A673 (cell line): ENCODE data around the gene MAT2B.

Experiments
- CTCF ChIP-seq: fragments of 300-800, 200-600 bp; sonication (generic); conservative IDR thresholded peaks from 2 replicates; pipeline ENCODE4 v1.5.1; 2017; ENCODE audit warnings: low read depth, mild to moderate bottlenecking, antibody characterized with exemption, low read length, moderate library complexity, mixed read lengths
- EZH2 ChIP-seq: fragments of 200-600 bp; sonication (generic); IDR thresholded peaks from 2 replicates; pipeline ENCODE4 v1.6.1; 2017; ENCODE audit warnings: borderline replicate concordance, low read depth, mild to moderate bottlenecking, mixed read lengths, antibody characterized with exemption, low read length; ENCODE audit not compliant: poor library complexity, severe bottlenecking

- TF ChIP-seq EZH2 (no peak), CTCF (no peak)
These were observed 9.1 kb upstream of the MAT2B start for GRCh38 chr5:163496286-163496685.
